Coronary artery (tissue), 2 donors: ENCODE data around the gene TMEM150B.

Experiments
- DNase-seq: peaks from one replicate; pipeline ENCODE4 v3.0.0-alpha.2; 2017; ENCODE audit warnings: low spot score
- H3K27ac ChIP-seq, 2 donors: fragments of 200-600 bp; sonication (generic); one replicate each; pipeline ENCODE4 v1.5.1; 2016 to 2019
- H3K4me3 ChIP-seq: fragments of 200-600 bp; sonication (generic); 2 replicates; pipeline ENCODE4 v1.5.1; 2016; ENCODE audit warnings: mild to moderate bottlenecking, moderate library complexity
- CTCF ChIP-seq: fragments of 200-600 bp; sonication (generic); IDR thresholded peaks from one replicate; pipeline ENCODE4 v1.5.1; 2019; ENCODE audit warnings: antibody characterized with exemption

Gene TMEM150B

DNA sequence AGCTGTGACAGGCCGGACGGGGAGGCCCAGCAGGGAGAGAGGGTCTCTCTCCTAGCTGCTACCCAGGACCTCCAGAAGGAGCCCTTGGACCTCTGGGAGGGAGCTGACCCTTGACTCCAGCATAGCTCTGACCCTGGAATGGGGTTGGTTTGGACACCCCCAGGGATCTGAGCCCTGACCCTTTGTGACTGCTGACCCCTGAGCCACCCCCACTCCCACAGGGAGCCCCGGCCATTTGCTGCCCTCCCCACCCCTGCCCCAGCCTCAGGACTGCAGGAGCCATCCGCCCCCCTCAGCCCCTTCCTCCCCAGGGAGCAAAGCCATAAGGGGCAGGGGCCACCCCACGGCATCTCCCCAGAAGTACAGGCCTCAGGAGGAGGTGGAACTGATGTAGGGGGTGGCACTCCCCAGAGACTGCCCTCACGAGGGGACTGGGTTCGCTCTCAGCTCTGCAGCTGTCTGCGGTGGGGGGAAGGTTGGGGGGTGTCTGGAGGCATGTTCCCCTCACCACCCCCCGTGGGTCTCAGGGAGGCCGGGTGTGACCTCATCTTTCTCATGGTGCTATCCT lies 22.4 kb upstream of the TMEM150B start:
- Histone ChIP-seq H3K4me3 (no peak overlapping the region), H3K27ac (peak overlapping the region in 1 of 2 donors; percentile 56)
- DNase-seq, result no peak
- no peak for TF ChIP-seq CTCF

DNA sequence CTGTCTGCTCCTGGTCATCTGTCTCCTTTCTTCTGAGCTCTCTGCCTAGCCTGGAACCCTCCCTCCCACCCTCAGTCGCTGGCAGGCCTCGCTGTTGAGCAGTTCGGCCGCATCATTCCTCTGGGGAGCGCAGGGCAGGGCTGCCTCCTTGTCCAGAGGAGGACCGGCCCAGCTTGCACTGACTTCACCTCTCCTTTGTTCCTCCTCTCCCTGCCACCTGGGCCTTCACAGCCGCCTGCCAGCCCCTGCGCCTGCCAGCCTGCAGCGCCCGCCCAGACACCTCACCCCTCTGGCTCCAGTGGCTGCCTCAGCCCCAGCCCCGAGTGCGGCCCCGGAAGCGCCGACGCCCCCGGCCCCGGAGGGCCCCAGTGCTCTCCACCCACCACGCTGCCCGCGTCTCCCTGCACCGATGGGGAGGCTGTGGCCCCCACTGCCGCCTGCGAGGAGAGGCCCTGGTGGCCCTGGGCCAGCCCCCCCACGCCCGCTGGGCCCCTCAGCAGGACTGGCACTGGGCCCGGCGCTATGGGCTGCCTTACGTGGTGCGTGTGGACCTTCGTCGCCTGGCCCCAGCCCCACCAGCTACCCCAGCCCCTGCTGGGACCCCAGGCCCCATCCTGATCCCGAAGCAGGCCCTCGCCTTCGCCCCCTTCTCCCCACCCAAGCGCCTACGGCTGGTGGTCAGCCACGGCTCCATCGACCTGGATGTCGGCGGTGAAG lies 21.7 kb upstream of the TMEM150B start:
- no peak for TF ChIP-seq CTCF
- DNase-seq, result no peak
- peak overlapping the region in 1 of 2 donors; percentile 56 for H3K27ac ChIP-seq
- no peak overlapping the region for H3K4me3 ChIP-seq

- no peak for DNase-seq
- Histone ChIP-seq H3K27ac (peak overlapping the region in 1 of 2 donors; percentile 51), H3K4me3 (no peak overlapping the region)
- no peak for TF ChIP-seq CTCF
Measured at GRCh38 chr19:55345818-55346724, 20.9 kb upstream of the TMEM150B start.

DNA sequence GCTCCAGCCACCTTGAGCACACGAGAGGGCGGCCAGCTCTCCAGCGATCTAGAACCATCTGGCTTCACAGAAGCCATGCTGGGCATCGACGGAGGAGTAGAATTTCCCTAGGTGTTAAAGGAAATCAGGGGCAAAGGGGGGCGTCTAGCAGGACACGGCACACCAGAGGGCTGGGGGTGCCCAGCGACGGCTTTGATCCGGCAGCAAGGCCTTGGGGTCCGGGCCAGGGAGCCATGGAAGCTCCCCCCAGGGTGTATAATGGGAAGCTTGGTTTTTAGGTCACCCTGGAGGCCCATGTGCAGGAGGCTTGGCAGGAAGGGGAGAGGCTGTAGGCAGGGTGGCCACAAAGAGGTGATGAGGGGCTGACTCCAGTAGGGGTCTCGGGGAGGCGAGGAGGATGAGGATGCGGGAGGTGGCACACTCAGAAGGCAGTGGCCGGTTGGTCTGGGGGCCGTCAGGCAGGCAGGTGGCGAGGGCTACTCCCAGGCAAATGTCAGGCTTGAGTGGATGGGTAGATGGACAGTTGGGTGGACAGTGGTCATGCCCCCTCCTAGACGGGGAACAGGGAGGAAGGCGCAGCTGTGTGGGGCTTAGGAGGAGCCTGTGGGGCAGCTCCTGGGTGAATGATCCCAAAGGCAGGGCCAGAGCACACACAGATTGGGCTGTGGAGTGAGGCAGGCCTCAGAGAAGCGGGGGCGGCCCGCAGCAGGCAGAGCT lies 20.1 kb upstream of the TMEM150B start:
- TF ChIP-seq CTCF, result no peak
- Histone ChIP-seq H3K27ac (peak overlapping the region in 1 of 2 donors; percentile 51), H3K4me3 (no peak overlapping the region)
- no peak for DNase-seq

DNA sequence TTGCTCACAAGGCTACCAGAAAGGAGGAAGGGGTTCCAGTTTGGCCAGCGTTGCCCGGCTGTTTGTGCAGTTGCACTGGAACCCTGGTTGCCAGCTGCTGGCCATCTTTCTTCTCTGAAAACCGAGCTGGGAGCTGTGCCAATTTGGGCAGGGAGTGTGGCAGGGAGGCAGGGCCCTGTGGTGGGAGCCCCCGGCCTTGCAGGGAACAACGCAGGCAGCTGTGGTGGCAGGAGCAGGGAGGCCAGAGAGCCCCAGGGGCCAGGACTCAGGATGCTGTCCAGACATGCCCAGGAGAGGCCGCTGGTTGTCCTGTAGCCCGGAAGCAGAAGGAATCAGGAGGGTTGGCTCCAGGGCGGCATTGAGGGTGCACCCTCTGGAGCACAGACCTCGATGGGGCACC lies 19.3 kb upstream of the TMEM150B start:
- no peak for TF ChIP-seq CTCF
- no peak for DNase-seq
- H3K27ac ChIP-seq, result no peak overlapping the region
- no peak overlapping the region for H3K4me3 ChIP-seq

- TF ChIP-seq CTCF, result no peak
- peak overlapping the region; percentile 75 for H3K4me3 ChIP-seq
- DNase-seq, result no peak
- H3K27ac ChIP-seq, result no peak overlapping the region
Measured at GRCh38 chr19:55341595-55342531, 16.7 kb upstream of the TMEM150B start.
